PC-3 (cell line): ENCODE data around the gene ASCC2. TPM values are rescaled to one million over a fixed set of nuclear protein-coding genes. Genes with fewer than 3 reads are reported as not detected.

Experiments used
- ATAC-seq: fragments of 200-7000 bp; cut with Tn5 transposase; 2 replicates; pipeline ENCODE4 v1.9.1; 2020; ENCODE audit warnings: mild to moderate bottlenecking, moderate library complexity
- BruUV-seq: library from RNA; stranded (reverse); fragments of 400-500 nt; replicated peaks from 2 replicates; lab custom pipeline; 2021; lab: Mats Ljungman, UMichigan
- CTCF ChIA-PET: fragments of 300-600 bp; sonication (Branson Sonifier 250); formaldehyde crosslinking; loops from one replicate; lab custom pipeline; 2022; ENCODE audit warnings: antibody characterized with exemption; lab: Charles Lee
- POLR2A ChIA-PET: fragments of 300-600 bp; sonication (Branson Sonifier 250); formaldehyde crosslinking; loops from one replicate; lab custom pipeline; 2022; ENCODE audit warnings: antibody characterized with exemption; ENCODE audit not compliant: unreplicated experiment; lab: Charles Lee
- DNase-seq: peaks from one replicate; pipeline ENCODE4 v3.0.0-alpha.2; 2015
- H2AFZ ChIP-seq: fragments of 300-600 bp; sonication (generic); 2 replicates; pipeline ENCODE4 v1.6.0; 2016; ENCODE audit warnings: antibody characterized with exemption, low read length
- H3F3A ChIP-seq: fragments of 300-600 bp; sonication (generic); one replicate; pipeline ENCODE4 v1.6.0; 2017; ENCODE audit warnings: antibody characterized with exemption, low read length, control low read depth, mild to moderate bottlenecking; ENCODE audit not compliant: unreplicated experiment
- H3K27ac ChIP-seq: fragments of 300-600 bp; sonication (generic); 2 replicates; pipeline ENCODE4 v1.5.1; 2016; ENCODE audit warnings: mild to moderate bottlenecking, low read length
- H3K27me3 ChIP-seq: fragments of 300-600 bp; sonication (generic); 2 replicates; pipeline ENCODE4 v1.6.1; 2016; ENCODE audit warnings: low read length, mixed read lengths
- H3K36me3 ChIP-seq: fragments of 300-600 bp; sonication (generic); 2 replicates; pipeline ENCODE4 v1.6.1; 2016; ENCODE audit warnings: low read depth, mixed run types, low read length, mixed read lengths
- H3K4me1 ChIP-seq: fragments of 300-600 bp; sonication (generic); 2 replicates; pipeline ENCODE4 v1.5.1; 2016; ENCODE audit warnings: low read length; ENCODE audit not compliant: insufficient read depth
- H3K4me2 ChIP-seq: fragments of 300-600 bp; sonication (generic); 2 replicates; pipeline ENCODE4 v1.6.0; 2016; ENCODE audit warnings: low read length
- H3K4me3 ChIP-seq: fragments of 300-600 bp; sonication (generic); 2 replicates; pipeline ENCODE4 v1.5.1; 2016; ENCODE audit warnings: mild to moderate bottlenecking, low read length, mixed read lengths
- H3K79me2 ChIP-seq: fragments of 300-600 bp; sonication (generic); 2 replicates; pipeline ENCODE4 v1.6.1; 2017; ENCODE audit warnings: low read length, mixed read lengths
- H3K9ac ChIP-seq: fragments of 300-600 bp; sonication (generic); 2 replicates; pipeline ENCODE4 v1.6.0; 2016; ENCODE audit warnings: mild to moderate bottlenecking, low read length
- H3K9me2 ChIP-seq: fragments of 300-600 bp; sonication (generic); replicated peaks from 2 replicates; pipeline ENCODE4 v1.6.1; 2016; ENCODE audit warnings: mixed run types, low read length, mixed read lengths
- H3K9me3 ChIP-seq: fragments of 300-600 bp; sonication (generic); 2 replicates; pipeline ENCODE4 v1.6.1; 2016; ENCODE audit warnings: low read length, mixed read lengths
- H4K20me1 ChIP-seq: fragments of 300-600 bp; sonication (generic); 2 replicates; pipeline ENCODE4 v1.6.1; 2016; ENCODE audit warnings: low read length, mixed read lengths
- CTCF ChIP-seq: fragments of 300-600 bp; sonication (generic); conservative IDR thresholded peaks from 2 replicates; pipeline ENCODE4 v1.5.1; 2017; ENCODE audit warnings: antibody characterized with exemption, low read depth, mild to moderate bottlenecking, low read length
- EZH2 ChIP-seq: fragments of 300-600 bp; sonication (generic); IDR thresholded peaks from one replicate; pipeline ENCODE4 v1.6.1; 2017; ENCODE audit warnings: antibody characterized with exemption, mild to moderate bottlenecking, low read length; ENCODE audit not compliant: unreplicated experiment
- EZH2phosphoT487 ChIP-seq: fragments of 300-600 bp; sonication (generic); IDR thresholded peaks from 2 replicates; pipeline ENCODE4 v1.6.1; 2018; ENCODE audit warnings: mild to moderate bottlenecking, antibody characterized with exemption, low read length, borderline replicate concordance
- intact Hi-C: fragments of 100-400 bp; cut with micrococcal nuclease; formaldehyde crosslinking; loops from 2 replicates; pipeline ENCODE4 v1.9.0; 2023
- total RNA-seq: library from RNA; depleted of rRNA; stranded (reverse); fragments of >200 nt; gene quantifications from 2 replicates; pipeline ENCODE4 v1.2.3, GENCODE V29; 2014

ASCC2 gene
- total RNA-seq, 1 experiment from 2014 or later, result 37.0 TPM

GRCh38 chr22:29816128-29816527 lies 21.9 kb downstream of the ASCC2 start:
- Histone ChIP-seq H3K27ac (no peak overlapping the region), H3K79me2 (no peaks in the 10 kb centered on the region), H3K36me3 (peaks cover 11% of the 10 kb centered on the region), H3K27me3 (no peaks in the 10 kb centered on the region), H4K20me1 (no peaks in the 10 kb centered on the region), H3K4me3 (no peak overlapping the region), H2AFZ (no peak overlapping the region), H3K4me2 (no peak overlapping the region), H3F3A (no peaks in the 10 kb centered on the region), H3K4me1 (peaks cover 32% of the 10 kb centered on the region), H3K9ac (no peak overlapping the region), H3K9me2 (no peaks in the 10 kb centered on the region), H3K9me3 (no peaks in the 10 kb centered on the region)
- TF ChIP-seq EZH2phosphoT487 (no peak), CTCF (no peak), EZH2 (no peak)
- CTCF ChIA-PET, result no interaction called here
- ATAC-seq (no peak), DNase-seq (no peak)
- intact Hi-C loops, result no loop called here
- POLR2A ChIA-PET, result no interaction called here
- BruUV-seq, result no TSS peak

GRCh38 chr22:29815580-29815979 lies 22.5 kb downstream of the ASCC2 start:
- ChIA-PET CTCF (no interaction called here), POLR2A (no interaction called here)
- H3K79me2 ChIP-seq, result no peaks in the 10 kb centered on the region

More at GRCh38 chr22:29815580-29815979, 22.5 kb downstream of the ASCC2 start:
- no peak overlapping the region for H3K4me2 ChIP-seq
- no peaks in the 10 kb centered on the region for H3K9me2 ChIP-seq
- H4K20me1 ChIP-seq, result no peaks in the 10 kb centered on the region
- no peak overlapping the region for H3K4me3 ChIP-seq
- BruUV-seq, result no TSS peak
- TF ChIP-seq EZH2, result no peak
- no peak for TF ChIP-seq CTCF
- TF ChIP-seq EZH2phosphoT487, result no peak
- no peaks in the 10 kb centered on the region for H3F3A ChIP-seq
- peaks cover 29% of the 10 kb centered on the region for H3K4me1 ChIP-seq
- H3K9ac ChIP-seq, result no peak overlapping the region
- intact Hi-C loops, result no loop called here
- H3K36me3 ChIP-seq, result peaks cover 11% of the 10 kb centered on the region
- DNase-seq, result no peak
- no peaks in the 10 kb centered on the region for H3K27me3 ChIP-seq
- H3K9me3 ChIP-seq, result no peaks in the 10 kb centered on the region
- ATAC-seq, result no peak
- no peak overlapping the region for H2AFZ ChIP-seq
- no peak overlapping the region for H3K27ac ChIP-seq
